ENCODE measurements around the gene WDR87. TPM values are rescaled to one million over a fixed set of nuclear protein-coding genes. Genes with fewer than 3 reads are reported as not detected.

The WDR87 gene
- total and polyA plus RNA-seq, 2 of the 8 experiments (the other 6 are each of a cell fraction or from before 2014, with no cell fraction given): not detected

DNA sequence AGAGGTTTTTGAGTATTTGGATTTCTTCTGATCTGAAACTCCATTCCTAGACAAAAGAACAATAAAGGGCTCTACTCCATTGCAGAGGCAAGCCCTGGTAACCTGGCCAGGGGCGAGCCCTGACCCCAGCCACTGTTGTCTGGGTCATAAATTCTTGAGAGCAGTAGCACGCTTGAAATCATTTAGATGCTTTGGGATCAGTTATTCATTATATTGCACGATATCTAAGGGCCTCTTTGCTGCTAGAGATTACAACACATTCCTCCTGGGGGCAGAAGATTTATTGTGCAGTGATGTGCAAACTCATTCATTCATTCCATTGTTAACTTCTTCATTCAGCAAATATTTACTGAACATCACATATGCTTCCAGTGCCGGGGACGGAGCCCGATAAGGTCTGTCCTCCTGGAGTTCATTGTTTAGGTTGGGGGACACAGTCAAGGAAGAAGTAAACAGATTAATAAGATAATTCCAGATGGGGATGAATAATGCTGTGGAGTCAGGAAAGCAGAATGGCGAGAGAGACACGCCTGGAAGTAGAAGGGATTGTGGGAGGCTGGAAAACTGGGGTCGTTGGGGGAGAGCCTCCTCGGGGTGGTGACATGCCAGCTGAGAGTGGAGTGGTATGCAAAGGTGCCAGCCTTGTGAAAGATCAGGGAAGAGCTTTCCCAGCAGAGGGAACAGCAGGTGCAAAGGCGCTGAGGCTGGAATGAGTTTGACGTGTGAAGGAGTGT lies 35.6 kb upstream of the WDR87 start:
- no peak for FAIRE-seq
- TF ChIP-seq HDAC2 (IDR thresholded peaks at IDR 0.05; ENCODE audit: borderline replicate concordance in 1 of 2, low read depth in 2 of 2, low read length in 2 of 2) (no peak), SP1 (IDR thresholded peaks at IDR 0.05; ENCODE audit: low read depth, low read length) (no peak), MAFK (IDR thresholded peaks at IDR 0.05; ENCODE audit: low read depth, low read length) (no peak), SAP30 (IDR thresholded peaks at IDR 0.05; ENCODE audit: insufficient read depth, insufficient replicate concordance, low read length) (no peak), TAF1 (IDR thresholded peaks at IDR 0.05; ENCODE audit: low read depth, low read length) (no peak), BCL11A (IDR thresholded peaks at IDR 0.05; ENCODE audit: low read depth in 2 of 2, low read length in 2 of 2) (no peak), RAD21 (IDR thresholded peaks at IDR 0.05 in 1 of 2, conservative IDR thresholded peaks at IDR 0.05 in 1 of 2; ENCODE audit: low read depth in 2 of 2, low read length in 2 of 2) (no peak), KDM1A (IDR thresholded peaks at IDR 0.05; ENCODE audit: borderline replicate concordance, low read length) (no peak)
- TF ChIP-seq, protein P1, sequence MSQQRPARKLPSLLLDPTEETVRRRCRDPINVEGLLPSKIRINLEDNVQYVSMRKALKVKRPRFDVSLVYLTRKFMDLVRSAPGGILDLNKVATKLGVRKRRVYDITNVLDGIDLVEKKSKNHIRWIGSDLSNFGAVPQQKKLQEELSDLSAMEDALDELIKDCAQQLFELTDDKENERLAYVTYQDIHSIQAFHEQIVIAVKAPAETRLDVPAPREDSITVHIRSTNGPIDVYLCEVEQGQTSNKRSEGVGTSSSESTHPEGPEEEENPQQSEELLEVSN (IDR thresholded peaks at IDR 0.05): no peak
- Histone ChIP-seq H4K20me1 (replicated peaks in 1 of 2; ENCODE audit: control insufficient read depth in 1 of 2, insufficient read depth in 2 of 2, low read length in 2 of 2) (peaks cover 0 to 2% of the 10 kb centered on the region in 2 experiments), H3K4ac (replicated peaks; ENCODE audit: insufficient read length, low read depth, low read length) (no peak overlapping the region), H3K18ac (ENCODE audit: extremely low read depth, low read length) (no peak overlapping the region), H2BK12ac (ENCODE audit: low read depth, low read length) (no peak overlapping the region), H3K4me2 (ENCODE audit: insufficient read depth in 1 of 2, low read depth in 2 of 2, low read length in 2 of 2) (no peak overlapping the region), H4K8ac (ENCODE audit: extremely low read depth, insufficient read depth, low read length) (no peak overlapping the region), H2AFZ (ENCODE audit: low read length) (no peak overlapping the region), H3K79me2 (ENCODE audit: control insufficient read depth in 1 of 2, insufficient read depth in 2 of 2, low read length in 2 of 2) (peaks cover 0 to 70% of the 10 kb centered on the region in 2 experiments; a peak in 2 of 4 replicates), H3K4me1 (replicated peaks in 1 of 4; ENCODE audit: control insufficient read depth in 3 of 4, insufficient read depth in 4 of 4, low read length in 3 of 4) (no peaks in the 10 kb centered on the region), H3K14ac (ENCODE audit: insufficient read length) (no peak overlapping the region), H3K36me3 (ENCODE audit: control insufficient read depth in 2 of 4, insufficient read depth in 4 of 4, low read length in 3 of 4) (peaks cover 0 to 6% (median 0%) of the 10 kb centered on the region in 4 experiments; a peak in 1 of 8 replicates), H3K23me2 (ENCODE audit: low read depth, low read length) (no peaks in the 10 kb centered on the region; the same call in 1 of the 2 replicates), H2BK20ac (ENCODE audit: low read length) (no peak overlapping the region), H2BK5ac (ENCODE audit: low read depth, low read length) (no peak overlapping the region), H3K9me3 (ENCODE audit: insufficient read depth in 2 of 2, low read depth in 1 of 2, low read length in 1 of 2) (no peaks in the 10 kb centered on the region), H3K4me3 (ENCODE audit: extremely low read depth in 1 of 4, insufficient read depth in 2 of 4, low read depth in 3 of 4, low read length in 4 of 4) (no peak overlapping the region), H3K27ac (ENCODE audit: low read depth, low read length) (no peak overlapping the region), H3K56ac (replicated peaks; ENCODE audit: insufficient read length, low read depth, low read length) (no peak overlapping the region), H3K79me1 (ENCODE audit: low read depth, low read length) (peaks cover 7% of the 10 kb centered on the region), H4K91ac (replicated peaks; ENCODE audit: insufficient read length, low read length) (no peak overlapping the region), H2BK120ac (replicated peaks; ENCODE audit: low read depth, low read length) (no peak overlapping the region), H2BK15ac (ENCODE audit: low read length) (no peak overlapping the region), H3K9ac (replicated peaks in 1 of 4; ENCODE audit: extremely low read depth in 1 of 4, low read depth in 3 of 4, low read length in 3 of 4) (no peak overlapping the region), H3K27me3 (replicated peaks in 1 of 4; ENCODE audit: control insufficient read depth in 3 of 4, extremely low read depth in 1 of 4, insufficient read depth in 3 of 4, low read length in 3 of 4) (no peaks in the 10 kb centered on the region), H2AK5ac (ENCODE audit: low read depth, low read length) (no peak overlapping the region), H4K5ac (ENCODE audit: insufficient read length, low read depth, low read length) (no peak overlapping the region), H3K23ac (ENCODE audit: insufficient read length) (no peak overlapping the region)
- ChIA-PET CTCF (ENCODE audit: partially characterized antibody) (no interaction called here), POLR2A (ENCODE audit: partially characterized antibody) (interaction anchor here (1.0 kb wide), 1 partner anchor 35 kb away, joined by 3 read pairs; the partner anchor contains the start of gene SIPA1L3)
- WGBS, 2 experiments (ENCODE audit: extremely low coverage in 1 of 2, insufficient coverage in 1 of 2, insufficient read length in 1 of 2, insufficient replicate concordance in 2 of 2, low coverage in 1 of 2, low lambda C conversion rate in 2 of 2, missing lambda C conversion rate in 1 of 2): 89% methylated on average over 12 of the region's 12 CpGs; no CpG with 5 or more reads in 1 of the 2 experiments
- DNase-seq (ENCODE audit: low read depth in 1 of 2, low spot score in 2 of 2): no peak

All from H1 (cell line).